HFFc6 (cell line): ENCODE measurements around the gene TLK1. TPM values are rescaled to one million over a fixed set of nuclear protein-coding genes. Genes with fewer than 3 reads are reported as not detected.

Experiments
- DNase-seq: peaks from one replicate; pipeline ENCODE4 v3.0.0-alpha.2; 2018
- H3K27ac Mint-ChIP-seq: 2 replicates; pipeline ENCODE4 v1.8.0; 2020; ENCODE audit warnings: mild to moderate bottlenecking, mixed read lengths
- H3K27me3 Mint-ChIP-seq: 2 replicates; pipeline ENCODE4 v1.8.0; 2021; ENCODE audit warnings: mild to moderate bottlenecking, moderate library complexity, mixed read lengths; ENCODE audit not compliant: insufficient read depth
- H3K36me3 Mint-ChIP-seq: 2 replicates; pipeline ENCODE4 v1.8.0; 2021; ENCODE audit warnings: low read depth, mixed read lengths
- H3K4me1 Mint-ChIP-seq: 2 replicates; pipeline ENCODE4 v1.8.0; 2020; ENCODE audit warnings: low read depth, mixed read lengths
- H3K4me3 Mint-ChIP-seq: 2 replicates; pipeline ENCODE4 v1.8.0; 2020; ENCODE audit warnings: mild to moderate bottlenecking, moderate library complexity, mixed read lengths
- H3K9me3 Mint-ChIP-seq: 2 replicates; pipeline ENCODE4 v1.8.0; 2020; ENCODE audit warnings: mild to moderate bottlenecking, mixed read lengths
- total RNA-seq, 6 experiments: library from RNA; stranded (reverse); fragmentation: NEBNext Ultra II Directional; extraction: Animal tissue kit (Norgen Biotek cat#: 25700); gene quantifications; 2 replicates in 1 of 6; 3 replicates in 5 of 6; pipeline ENCODE4 v1.2.3, GENCODE V29; 2021
- TF ChIP-seq, protein P1 (sequence below): fragments of 200-600 bp; sonication (generic); IDR thresholded peaks from 2 replicates; pipeline ENCODE4 v1.5.0; 2021; ENCODE audit warnings: antibody characterized with exemption, mild to moderate bottlenecking

The TLK1 gene
- total RNA-seq, 6 experiments from 2014 or later, result 46.9 to 61.1 (median 53.1) TPM

DNA sequence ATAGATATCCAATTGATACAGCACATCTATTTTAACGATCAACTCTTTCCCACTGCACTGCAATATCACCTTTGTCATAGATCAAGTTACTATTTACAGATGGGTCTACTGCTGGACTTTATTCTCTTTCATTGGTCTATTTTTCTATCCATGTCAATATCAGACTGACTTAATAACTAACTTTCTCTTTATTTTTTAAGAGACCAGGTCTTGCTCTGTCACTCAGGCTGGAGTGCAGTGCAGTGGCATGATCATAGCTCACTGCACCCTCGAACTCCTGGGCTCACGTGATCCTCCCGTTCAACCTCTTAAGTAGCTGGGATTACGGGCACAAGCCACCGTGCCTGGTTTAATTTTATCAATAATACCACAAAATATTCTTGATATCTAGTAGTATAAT is 71.2 kb downstream of the TLK1 start:
- no peaks in the 10 kb centered on the region for H3K9me3 Mint-ChIP-seq
- no peak overlapping the region for H3K27ac Mint-ChIP-seq
- DNase-seq, result no peak

DNA sequence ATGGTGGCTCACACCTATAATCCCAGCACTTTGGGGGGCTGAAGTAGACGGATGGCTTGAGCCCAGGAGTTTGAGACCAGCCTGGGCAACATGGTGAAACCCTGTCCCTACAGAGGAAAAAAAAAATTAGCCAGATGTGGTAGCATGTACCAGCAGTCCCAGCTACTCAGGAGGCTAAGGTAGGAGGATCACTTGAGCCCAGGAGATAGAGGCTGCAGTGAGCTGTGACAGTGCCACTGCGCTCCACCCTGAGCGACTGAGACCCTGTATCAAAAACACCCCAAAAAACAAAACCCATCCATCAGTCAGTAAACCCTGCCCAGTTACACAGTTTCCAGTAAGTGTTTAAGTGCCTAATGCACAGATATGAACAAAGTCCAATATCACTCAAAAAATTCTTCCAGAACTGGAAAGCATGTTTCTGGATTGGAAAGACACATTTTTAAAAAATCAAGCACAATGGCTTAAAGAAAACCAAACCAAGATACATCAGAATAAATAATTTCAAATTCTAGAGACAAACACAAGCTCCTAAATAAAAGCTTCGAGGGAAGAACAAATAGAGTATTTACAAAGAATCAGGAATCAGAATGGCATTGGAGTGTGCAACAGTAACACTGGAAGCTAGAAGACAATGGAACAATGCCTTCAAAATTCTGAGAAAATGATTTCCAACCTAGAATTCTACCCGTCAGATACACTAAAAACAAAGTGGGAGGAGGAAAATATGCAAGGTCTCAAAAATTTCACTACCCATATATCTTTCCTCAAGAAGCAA is 72.4 kb downstream of the TLK1 start:
- Mint-ChIP-seq H3K36me3 (peaks cover 5% of the 10 kb centered on the region; the same call in 1 of the 2 replicates), H3K4me1 (peaks cover 57% of the 10 kb centered on the region), H3K9me3 (no peaks in the 10 kb centered on the region), H3K4me3 (no peak overlapping the region), H3K27me3 (peaks cover 2% of the 10 kb centered on the region; the same call in 1 of the 2 replicates), H3K27ac (no peak overlapping the region)
- DNase-seq, result no peak
- TF ChIP-seq, protein P1, sequence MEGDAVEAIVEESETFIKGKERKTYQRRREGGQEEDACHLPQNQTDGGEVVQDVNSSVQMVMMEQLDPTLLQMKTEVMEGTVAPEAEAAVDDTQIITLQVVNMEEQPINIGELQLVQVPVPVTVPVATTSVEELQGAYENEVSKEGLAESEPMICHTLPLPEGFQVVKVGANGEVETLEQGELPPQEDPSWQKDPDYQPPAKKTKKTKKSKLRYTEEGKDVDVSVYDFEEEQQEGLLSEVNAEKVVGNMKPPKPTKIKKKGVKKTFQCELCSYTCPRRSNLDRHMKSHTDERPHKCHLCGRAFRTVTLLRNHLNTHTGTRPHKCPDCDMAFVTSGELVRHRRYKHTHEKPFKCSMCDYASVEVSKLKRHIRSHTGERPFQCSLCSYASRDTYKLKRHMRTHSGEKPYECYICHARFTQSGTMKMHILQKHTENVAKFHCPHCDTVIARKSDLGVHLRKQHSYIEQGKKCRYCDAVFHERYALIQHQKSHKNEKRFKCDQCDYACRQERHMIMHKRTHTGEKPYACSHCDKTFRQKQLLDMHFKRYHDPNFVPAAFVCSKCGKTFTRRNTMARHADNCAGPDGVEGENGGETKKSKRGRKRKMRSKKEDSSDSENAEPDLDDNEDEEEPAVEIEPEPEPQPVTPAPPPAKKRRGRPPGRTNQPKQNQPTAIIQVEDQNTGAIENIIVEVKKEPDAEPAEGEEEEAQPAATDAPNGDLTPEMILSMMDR, result no peak

More for the DNA sequence above, 71.2 kb downstream of the TLK1 start:
- Mint-ChIP-seq H3K36me3 (peaks cover 5% of the 10 kb centered on the region; the same call in 1 of the 2 replicates), H3K4me1 (peaks cover 57% of the 10 kb centered on the region), H3K27me3 (peaks cover 2% of the 10 kb centered on the region; the same call in 1 of the 2 replicates), H3K4me3 (no peak overlapping the region)
- TF ChIP-seq, protein P1, result no peak

DNA sequence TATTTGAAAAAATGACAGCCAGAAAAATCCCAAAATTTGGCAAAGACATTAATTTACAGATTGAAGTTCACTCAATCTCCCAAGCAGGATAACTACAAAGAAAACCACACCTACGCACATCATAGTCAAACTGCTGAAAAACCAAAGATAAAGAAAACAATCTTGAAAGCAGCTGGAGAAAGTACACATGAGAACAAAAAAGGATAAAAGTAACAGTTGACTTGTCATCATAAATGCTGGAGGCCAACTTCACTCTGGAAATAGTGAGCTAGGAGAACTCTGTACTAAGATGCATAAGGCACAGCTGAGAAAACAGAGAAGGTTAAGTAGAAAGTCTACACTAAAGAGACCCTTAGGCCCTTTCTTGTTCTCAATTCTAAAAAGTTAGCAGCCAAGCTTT is 73.1 kb downstream of the TLK1 start:
- Mint-ChIP-seq H3K27ac (0 out of 2 replicates have a peak overlapping the region, but pooled peaks have one; percentile 3), H3K4me3 (no peak overlapping the region), H3K9me3 (no peaks in the 10 kb centered on the region), H3K36me3 (peaks cover 5% of the 10 kb centered on the region; the same call in 1 of the 2 replicates), H3K27me3 (peaks cover 2% of the 10 kb centered on the region; the same call in 1 of the 2 replicates), H3K4me1 (peaks cover 50% of the 10 kb centered on the region)
- TF ChIP-seq, protein P1, result no peak
- DNase-seq, result no peak

DNA sequence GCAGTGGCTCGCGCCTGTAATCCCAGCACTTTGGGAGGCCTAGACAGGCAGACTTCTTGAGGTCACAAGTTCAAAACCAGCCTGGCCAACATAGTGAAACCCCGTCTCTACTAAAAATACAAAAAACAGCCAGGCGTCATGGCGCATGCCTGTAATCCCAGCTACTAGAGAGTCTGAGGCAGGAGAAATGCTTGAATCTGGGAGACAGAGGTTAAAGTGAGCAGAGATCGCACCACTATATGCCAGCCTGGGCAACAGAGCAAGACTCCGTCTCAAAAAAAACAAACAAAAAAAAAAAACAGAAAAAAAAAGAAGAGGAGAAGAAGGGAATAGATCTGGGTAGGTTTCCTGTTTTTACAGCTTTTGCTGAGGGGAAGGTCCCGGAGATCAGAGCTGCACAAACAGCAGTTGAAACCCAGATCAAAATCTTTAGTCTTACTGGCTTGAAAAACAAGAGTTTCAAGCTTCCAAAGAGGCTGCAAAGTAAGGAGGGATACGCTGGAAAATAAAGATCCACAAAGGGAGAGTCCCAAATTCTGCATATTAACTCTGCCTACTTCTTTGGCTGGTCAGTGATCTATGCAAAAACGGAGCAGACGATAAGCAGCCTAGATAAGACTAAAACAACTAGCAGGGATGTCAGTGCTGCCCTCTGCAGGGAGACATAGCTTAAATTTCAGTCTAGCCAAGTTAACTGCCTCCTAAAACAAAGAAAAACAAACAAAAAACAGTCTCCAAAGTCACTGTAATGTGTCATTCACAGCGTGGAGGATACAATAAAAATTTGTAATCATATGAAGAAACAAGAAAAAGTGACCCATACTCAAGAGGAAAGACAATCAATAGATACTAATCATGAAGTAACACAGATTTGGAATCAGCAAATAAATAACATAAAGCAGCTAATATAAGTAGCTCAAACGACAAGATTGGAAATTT is 74.1 kb downstream of the TLK1 start:
- TF ChIP-seq, protein P1, result peak; percentile 78
- Mint-ChIP-seq H3K27me3 (peaks cover 2% of the 10 kb centered on the region; the same call in 1 of the 2 replicates), H3K27ac (0 out of 2 replicates have a peak overlapping the region, but pooled peaks have one; percentile 3), H3K36me3 (peaks cover 5% of the 10 kb centered on the region; the same call in 1 of the 2 replicates), H3K9me3 (no peaks in the 10 kb centered on the region), H3K4me1 (peaks cover 42% of the 10 kb centered on the region), H3K4me3 (no peak overlapping the region)
- DNase-seq, result peak; percentile 56

DNA sequence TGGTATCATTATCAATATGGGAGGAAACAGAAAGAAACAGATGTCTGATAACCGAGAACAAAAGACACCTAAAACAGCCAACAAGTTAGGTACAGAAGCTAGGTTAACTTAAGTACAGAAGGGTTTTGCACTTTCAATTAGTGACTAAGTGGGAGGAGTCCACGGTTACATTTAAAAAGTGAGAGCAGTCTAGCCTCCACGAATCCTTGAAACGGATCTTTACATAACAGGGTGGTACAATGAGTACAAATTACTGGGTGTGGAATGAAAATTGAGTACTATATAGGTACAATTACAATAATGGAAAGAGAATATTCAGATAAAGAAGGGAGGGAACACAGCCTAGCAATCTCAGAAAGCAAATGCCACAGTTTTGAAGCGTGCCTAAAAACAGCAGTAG is 76.6 kb downstream of the TLK1 start:
- no peak overlapping the region for H3K4me3 Mint-ChIP-seq
- H3K27ac Mint-ChIP-seq, result no peak overlapping the region
- TF ChIP-seq, protein P1, result no peak
- peaks cover 33% of the 10 kb centered on the region for H3K4me1 Mint-ChIP-seq
- H3K36me3 Mint-ChIP-seq, result peaks cover 8% of the 10 kb centered on the region
- no peaks in the 10 kb centered on the region for H3K27me3 Mint-ChIP-seq
- H3K9me3 Mint-ChIP-seq, result no peaks in the 10 kb centered on the region
- no peak for DNase-seq
